ENCODE data around the gene GPR45. TPM values are rescaled to one million over a fixed set of nuclear protein-coding genes. Genes with fewer than 3 reads are reported as not detected.

The GPR45 gene, protein sequence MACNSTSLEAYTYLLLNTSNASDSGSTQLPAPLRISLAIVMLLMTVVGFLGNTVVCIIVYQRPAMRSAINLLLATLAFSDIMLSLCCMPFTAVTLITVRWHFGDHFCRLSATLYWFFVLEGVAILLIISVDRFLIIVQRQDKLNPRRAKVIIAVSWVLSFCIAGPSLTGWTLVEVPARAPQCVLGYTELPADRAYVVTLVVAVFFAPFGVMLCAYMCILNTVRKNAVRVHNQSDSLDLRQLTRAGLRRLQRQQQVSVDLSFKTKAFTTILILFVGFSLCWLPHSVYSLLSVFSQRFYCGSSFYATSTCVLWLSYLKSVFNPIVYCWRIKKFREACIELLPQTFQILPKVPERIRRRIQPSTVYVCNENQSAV
- not detected in 2 replicates for total RNA-seq

DNA sequence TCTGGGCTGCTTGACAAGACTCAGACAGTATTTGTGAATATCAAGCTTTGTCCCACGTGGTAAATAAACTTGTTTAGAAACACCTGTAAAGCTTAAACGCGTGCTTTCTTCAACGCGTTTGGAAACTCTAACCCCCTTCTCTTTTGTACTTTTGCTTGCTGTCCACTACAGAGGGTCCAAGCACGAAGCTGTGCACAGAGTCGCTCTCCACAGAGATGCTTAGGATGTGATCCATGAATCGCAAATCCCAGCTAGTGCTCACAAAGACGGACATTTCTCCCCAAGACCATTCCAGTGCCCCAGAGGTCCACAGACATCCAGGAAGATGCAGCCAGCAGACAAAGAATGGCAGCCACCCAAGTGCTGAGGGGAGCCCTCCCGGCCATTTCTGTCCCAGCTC lies at the start of gene GPR45:
GPR45 (plus strand) TSS at position 301 of the 400 bp plus-strand sequence. CDS start 116 bp downstream, outside the sequence.

Other genes with a start within 250 kb of the GPR45 start
- gene MRPS9, start 203.7 kb upstream of the GPR45 start, total RNA-seq, result 29.9 and 30.0 TPM in 2 replicates
- gene TGFBRAP1, start 88.0 kb downstream of the GPR45 start, total RNA-seq, result 11.5 and 12.9 TPM in 2 replicates
- 17.1 and 22.6 TPM in 2 replicates for gene C2orf49, start 95.8 kb downstream of the GPR45 start, total RNA-seq
- gene FHL2, start 157.3 kb downstream of the GPR45 start, total RNA-seq, result 152 and 244 TPM in 2 replicates